Lung (tissue), 12 donors: Measurements from ENCODE around the gene PLPP7. TPM values are rescaled to one million over a fixed set of nuclear protein-coding genes. Genes with fewer than 3 reads are reported as not detected.

Experiments used
- ATAC-seq: fragments of 200-7000 bp; cut with Tn5 transposase; one replicate; pipeline ENCODE4 v1.9.1; 2020; ENCODE audit warnings: moderate number of reproducible peaks; ENCODE audit not compliant: insufficient read depth, low FRiP score
- DNase-seq, 3 donors: peaks; one replicate each; pipeline ENCODE4 v3.0.0-alpha.2; 2013 to 2017
- H3K27ac ChIP-seq, 2 donors: one replicate each; pipeline ENCODE4 v1.5.1; 2013; ENCODE audit warnings: mild to moderate bottlenecking in 2 of 2, moderate library complexity in 2 of 2, control low read depth in 1 of 2, inconsistent platforms in 1 of 2, low read depth in 1 of 2, low read length in 1 of 2
- H3K27me3 ChIP-seq, 3 donors: one replicate each; pipeline ENCODE4 v1.5.1; 2013; ENCODE audit warnings: low read length in 2 of 3; ENCODE audit not compliant: control insufficient read depth in 3 of 3, insufficient read depth in 3 of 3
- H3K36me3 ChIP-seq, 4 donors: one replicate each; pipeline ENCODE4 v1.5.1; 2013; ENCODE audit warnings: low read length in 4 of 4, mild to moderate bottlenecking in 1 of 4, moderate library complexity in 1 of 4; ENCODE audit not compliant: control insufficient read depth in 4 of 4, insufficient read depth in 4 of 4
- H3K4me1 ChIP-seq, 5 donors: one replicate each; pipeline ENCODE4 v1.5.1; 2013; ENCODE audit warnings: low read length in 5 of 5, mild to moderate bottlenecking in 2 of 5, moderate library complexity in 1 of 5; ENCODE audit not compliant: control insufficient read depth in 5 of 5, insufficient read depth in 5 of 5
- H3K4me3 ChIP-seq: one replicate; pipeline ENCODE4 v1.5.1; 2013; ENCODE audit warnings: mild to moderate bottlenecking, control low read depth, moderate library complexity
- H3K9ac ChIP-seq, 2 donors: one replicate each; pipeline ENCODE4 v1.5.1; 2013; ENCODE audit warnings: low read length in 2 of 2, control low read depth in 1 of 2; ENCODE audit not compliant: insufficient read depth in 1 of 2
- H3K9me3 ChIP-seq, 4 donors: one replicate each; pipeline ENCODE4 v1.5.1; 2013; ENCODE audit warnings: low read length in 3 of 4, mild to moderate bottlenecking in 1 of 4, moderate library complexity in 1 of 4; ENCODE audit not compliant: control insufficient read depth in 4 of 4, insufficient read depth in 3 of 4
- WGBS, 2 donors: extraction: QIAGEN DNeasy Blood & Tissue Kit; methylation state at CpG; one replicate each; pipeline ENCODE4 v1.1.7; 2013; 5-methylcytosine and 5-hydroxymethylcytosine counted together
- polyA plus RNA-seq, 2 donors: library from polyadenylated mRNA; stranded (reverse); fragments of 200-250 nt; gene quantifications; one replicate each; pipeline ENCODE4 v1.2.1, GENCODE V29; 2013
- total RNA-seq, 2 donors: library from RNA; depleted of rRNA in 1 of 2; stranded (reverse); fragments of >200 nt in 1 of 2; gene quantifications; one replicate each; pipeline ENCODE4 v1.2.1, GENCODE V29; 2014 to 2021
- TF ChIP-seq, protein P1 (sequence below): IDR thresholded peaks from 2 replicates; pipeline ENCODE4 v1.5.1; 2012; ENCODE audit warnings: mild to moderate bottlenecking; ENCODE audit errors: control extremely low read depth, extremely low read depth
- donor health status: control.
- donor health status: control.
- donor health status: Bipolar disorder and iron deficiency.
- donor health status: healthy.
- donor health status: DM: yes; HTN: yes; CAD: no.

PLPP7 gene
- total and polyA plus RNA-seq, 4 donors, result 0.79 to 1.8 (median 1.1) TPM

DNA sequence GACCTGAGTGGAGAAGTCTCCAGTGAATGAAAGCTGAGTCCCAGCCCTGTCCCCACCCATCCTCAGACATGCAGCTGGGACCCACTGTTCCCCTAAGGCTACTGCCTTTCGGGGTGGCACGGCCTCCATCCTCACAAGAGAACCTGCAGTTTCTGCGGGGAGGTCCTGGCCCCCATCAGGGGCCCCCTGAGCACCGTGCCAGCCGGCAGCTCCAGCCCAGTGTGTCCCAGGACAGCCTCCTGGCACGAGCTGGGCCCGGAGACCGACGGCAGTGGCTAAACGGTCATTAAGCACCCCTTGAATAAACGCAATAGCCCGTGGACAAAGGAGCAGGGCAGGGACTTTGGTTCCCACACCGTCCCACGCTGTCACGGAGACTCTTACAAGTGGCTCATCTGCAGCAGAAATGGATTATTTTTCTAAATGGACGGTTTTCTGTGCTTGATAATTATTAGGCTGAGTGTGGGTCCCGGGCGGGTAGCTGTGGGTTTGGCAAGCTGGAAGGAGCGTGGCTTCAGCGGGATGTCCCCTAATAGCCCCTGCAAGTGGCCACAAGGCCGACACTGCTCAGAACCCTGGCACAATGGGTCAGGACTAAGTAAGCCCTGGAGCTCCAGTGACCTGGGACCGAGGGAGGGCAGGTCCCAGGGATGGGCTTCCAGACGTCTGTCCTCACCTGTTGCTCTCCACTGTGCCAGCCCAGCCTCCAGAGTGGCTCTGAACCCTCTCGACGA lies 30.7 kb upstream of the PLPP7 start:
- Histone ChIP-seq H3K9me3 (no peaks in the 10 kb centered on the region), H3K36me3 (peaks cover 0 to 14% (median 1%) of the 10 kb centered on the region in 4 donors), H3K4me1 (peaks cover 0 to 12% (median 5%) of the 10 kb centered on the region in 5 donors), H3K9ac (no peak overlapping the region), H3K4me3 (no peak overlapping the region), H3K27me3 (no peaks in the 10 kb centered on the region), H3K27ac (no peak overlapping the region)
- TF ChIP-seq, protein P1, sequence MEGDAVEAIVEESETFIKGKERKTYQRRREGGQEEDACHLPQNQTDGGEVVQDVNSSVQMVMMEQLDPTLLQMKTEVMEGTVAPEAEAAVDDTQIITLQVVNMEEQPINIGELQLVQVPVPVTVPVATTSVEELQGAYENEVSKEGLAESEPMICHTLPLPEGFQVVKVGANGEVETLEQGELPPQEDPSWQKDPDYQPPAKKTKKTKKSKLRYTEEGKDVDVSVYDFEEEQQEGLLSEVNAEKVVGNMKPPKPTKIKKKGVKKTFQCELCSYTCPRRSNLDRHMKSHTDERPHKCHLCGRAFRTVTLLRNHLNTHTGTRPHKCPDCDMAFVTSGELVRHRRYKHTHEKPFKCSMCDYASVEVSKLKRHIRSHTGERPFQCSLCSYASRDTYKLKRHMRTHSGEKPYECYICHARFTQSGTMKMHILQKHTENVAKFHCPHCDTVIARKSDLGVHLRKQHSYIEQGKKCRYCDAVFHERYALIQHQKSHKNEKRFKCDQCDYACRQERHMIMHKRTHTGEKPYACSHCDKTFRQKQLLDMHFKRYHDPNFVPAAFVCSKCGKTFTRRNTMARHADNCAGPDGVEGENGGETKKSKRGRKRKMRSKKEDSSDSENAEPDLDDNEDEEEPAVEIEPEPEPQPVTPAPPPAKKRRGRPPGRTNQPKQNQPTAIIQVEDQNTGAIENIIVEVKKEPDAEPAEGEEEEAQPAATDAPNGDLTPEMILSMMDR, result no peak
- DNase-seq, result no peak
- 76% methylated on average over 25 of the region's 25 CpGs for WGBS, 2 donors
- ATAC-seq, result no peak

DNA sequence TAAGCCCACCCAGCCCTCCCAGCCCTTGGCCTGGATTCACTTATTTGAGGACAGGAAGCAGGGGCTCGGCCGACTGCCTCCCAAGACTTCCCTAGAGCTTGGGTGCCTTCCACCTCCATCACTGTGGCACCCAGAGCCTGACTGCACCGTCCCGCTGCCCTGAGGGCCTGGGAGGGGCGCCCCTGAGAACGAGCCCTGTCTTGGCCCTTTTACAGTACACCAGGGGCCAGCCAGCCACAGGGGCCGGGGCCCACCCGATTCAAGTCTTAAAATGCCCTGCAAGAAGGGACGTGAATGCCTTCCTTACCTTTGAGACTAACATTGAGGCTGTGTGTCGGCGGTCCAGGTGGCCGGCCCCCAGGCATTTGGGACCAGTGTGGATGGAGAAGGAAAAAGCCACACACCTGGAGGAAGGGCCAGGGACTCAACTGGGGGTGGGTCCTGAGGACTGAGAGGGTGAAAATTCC lies 30.1 kb upstream of the PLPP7 start:
- 90 to 91% methylated on average over 12 of the region's 12 CpGs for WGBS, 2 donors
- H3K27ac ChIP-seq, result no peak overlapping the region
- peaks cover 0 to 14% (median 1%) of the 10 kb centered on the region in 4 donors for H3K36me3 ChIP-seq
- H3K9me3 ChIP-seq, result no peaks in the 10 kb centered on the region
- TF ChIP-seq, protein P1, result no peak
- ATAC-seq, result no peak
- H3K27me3 ChIP-seq, result no peaks in the 10 kb centered on the region
- DNase-seq, result no peak
- peaks cover 0 to 12% (median 5%) of the 10 kb centered on the region in 5 donors for H3K4me1 ChIP-seq
- no peak overlapping the region for H3K9ac ChIP-seq
- H3K4me3 ChIP-seq, result no peak overlapping the region

DNA sequence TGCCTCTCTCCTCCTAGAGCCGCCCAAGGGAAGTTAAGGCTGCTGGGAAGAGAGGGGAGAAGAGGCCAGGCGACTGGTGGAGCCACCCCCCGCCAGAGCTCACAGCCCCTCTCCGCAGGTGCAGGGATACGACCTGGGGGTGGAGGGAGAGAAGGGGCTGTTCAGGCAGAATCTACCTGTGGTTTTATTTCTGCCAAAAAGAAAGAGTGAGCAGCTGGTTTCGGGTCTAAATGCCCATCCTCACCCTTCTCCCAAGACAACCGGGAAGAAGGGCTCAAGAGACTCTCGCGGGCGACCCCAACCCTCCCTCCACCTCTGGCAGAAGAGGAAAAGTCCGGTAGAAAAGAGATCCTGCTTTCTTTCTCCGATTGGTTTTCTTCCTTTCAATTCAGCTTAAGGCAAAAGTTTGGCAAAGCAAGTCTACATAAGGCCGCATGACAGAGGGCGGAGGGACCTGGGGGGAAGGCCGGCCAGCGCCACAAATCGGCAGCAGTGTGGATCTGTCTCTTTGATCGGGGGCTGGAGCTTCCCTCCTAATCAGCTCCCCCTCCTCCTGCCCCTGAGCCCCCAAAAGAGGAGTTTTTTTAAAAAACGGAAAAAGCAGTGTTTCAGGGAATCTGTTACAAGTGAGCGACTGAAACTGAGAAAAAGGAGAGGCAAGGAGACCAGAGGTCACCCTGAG lies 29.5 kb upstream of the PLPP7 start:
- no peak for ATAC-seq

More for the DNA sequence above, 29.5 kb upstream of the PLPP7 start:
- Histone ChIP-seq H3K9ac (no peak overlapping the region), H3K36me3 (peaks cover 0 to 14% (median 1%) of the 10 kb centered on the region in 4 donors), H3K27ac (no peak overlapping the region), H3K4me3 (no peak overlapping the region), H3K9me3 (no peaks in the 10 kb centered on the region), H3K4me1 (peaks cover 0 to 12% (median 5%) of the 10 kb centered on the region in 5 donors), H3K27me3 (no peaks in the 10 kb centered on the region)
- TF ChIP-seq, protein P1, result no peak
- 89 to 91% methylated on average over 20 of the region's 20 CpGs for WGBS, 2 donors
- DNase-seq, result no peak
